HG03378 (cell line): ENCODE measurements around the gene CD177.
"Not testable (repeated sequence)": the region's sequence is repeated elsewhere in the genome, so short reads cannot be mapped to it uniquely, and the experiment has no call there.

ENCODE experiments used
- ATAC-seq: cut with Tn5 transposase; IDR thresholded peaks from one replicate; pipeline ENCODE4 v1.9.1; 2021; ENCODE audit warnings: mild to moderate bottlenecking, moderate library complexity; ENCODE audit not compliant: unreplicated experiment

Gene CD177

GRCh38 chr19:43353606-43354304 is at the start of gene CD177:
TSS of gene CD177 (plus strand) at chr19:43353686. CDS start at chr19:43353715, 29 bp downstream.
- no peak for ATAC-seq

GRCh38 chr19:43305642-43306041 is 47.8 kb upstream of the CD177 start:
- no peak for ATAC-seq

GRCh38 chr19:43306097-43306496 is 47.4 kb upstream of the CD177 start:
- ATAC-seq, result no peak

- ATAC-seq, result no peak
Measured at GRCh38 chr19:43308244-43308815, 45.2 kb upstream of the CD177 start.

GRCh38 chr19:43309466-43309865 is 44.0 kb upstream of the CD177 start:
- no peak for ATAC-seq

- ATAC-seq, result no peak
Measured at GRCh38 chr19:43310221-43310620, 43.3 kb upstream of the CD177 start.

- ATAC-seq, result no peak
Measured at GRCh38 chr19:43311256-43311655, 42.2 kb upstream of the CD177 start.

GRCh38 chr19:43311706-43312105 is 41.8 kb upstream of the CD177 start:
- ATAC-seq, result no peak

GRCh38 chr19:43313711-43314495 is 39.6 kb upstream of the CD177 start:
- no peak for ATAC-seq

- no peak for ATAC-seq
Measured at GRCh38 chr19:43315851-43316250, 37.6 kb upstream of the CD177 start.

GRCh38 chr19:43316591-43317319 is 36.7 kb upstream of the CD177 start:
- ATAC-seq, result no peak

GRCh38 chr19:43318203-43318602 is 35.3 kb upstream of the CD177 start:
- no peak for ATAC-seq

GRCh38 chr19:43318796-43319314 is 34.6 kb upstream of the CD177 start:
- no peak for ATAC-seq

GRCh38 chr19:43320546-43320945 is 32.9 kb upstream of the CD177 start:
- no peak for ATAC-seq

GRCh38 chr19:43326761-43327160 is 26.7 kb upstream of the CD177 start:
- ATAC-seq, result not testable (repeated sequence)

- not testable (repeated sequence) for ATAC-seq
Measured at GRCh38 chr19:43328561-43328960, 24.9 kb upstream of the CD177 start.

- ATAC-seq, result not testable (repeated sequence)
Measured at GRCh38 chr19:43329049-43329448, 24.4 kb upstream of the CD177 start.

GRCh38 chr19:43329989-43330388 is 23.5 kb upstream of the CD177 start:
- ATAC-seq, result no peak

GRCh38 chr19:43330726-43331434 is 22.6 kb upstream of the CD177 start:
- no peak for ATAC-seq

- ATAC-seq, result no peak
Measured at GRCh38 chr19:43331435-43332010, 22.0 kb upstream of the CD177 start.
